ENCODE results near the gene WDR70.
"Not testable (repeated sequence)": the region's sequence is repeated elsewhere in the genome, so short reads cannot be mapped to it uniquely, and the experiment has no call there.

Gene WDR70

DNA sequence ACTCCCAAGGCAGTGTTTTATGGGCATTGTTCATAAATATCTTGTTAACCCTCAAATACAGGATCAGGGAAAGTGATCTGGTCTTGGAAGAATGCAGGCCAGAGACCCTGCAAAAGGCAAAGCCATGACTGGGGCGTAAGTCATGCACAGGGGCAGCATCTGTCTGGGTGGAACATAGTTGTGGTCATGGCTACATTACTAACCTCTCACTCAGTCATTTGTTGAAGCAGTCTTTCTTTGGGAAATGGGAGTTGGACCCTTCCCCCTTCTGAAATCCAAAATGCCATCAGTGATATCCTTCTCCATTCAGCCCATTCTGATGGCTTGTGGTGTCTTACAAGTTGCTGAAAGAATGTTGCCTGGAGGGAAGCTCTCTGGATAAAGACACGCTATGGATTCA, 392.6 kb downstream of the WDR70 start:
- DNase-seq, result no peak

DNA sequence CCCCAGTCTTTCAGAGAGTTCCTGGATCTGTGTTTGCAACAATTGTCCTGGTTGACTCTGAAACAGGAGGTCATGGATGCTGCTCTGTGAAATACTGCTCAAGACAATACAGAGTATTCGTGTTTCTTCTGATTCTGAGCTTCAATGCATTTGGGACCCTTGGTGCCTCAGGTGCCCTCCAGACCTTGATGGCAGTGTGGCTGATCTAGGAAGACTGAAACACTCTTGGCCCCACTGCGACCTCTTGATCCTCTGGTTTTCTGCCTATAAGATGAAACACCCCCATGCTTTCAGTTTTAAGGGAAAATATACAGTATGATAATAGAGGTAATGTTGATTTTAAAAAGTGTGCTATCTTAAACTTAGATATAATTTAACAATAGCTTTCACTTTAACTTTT, 393.1 kb downstream of the WDR70 start:
- DNase-seq, result no peak

DNA sequence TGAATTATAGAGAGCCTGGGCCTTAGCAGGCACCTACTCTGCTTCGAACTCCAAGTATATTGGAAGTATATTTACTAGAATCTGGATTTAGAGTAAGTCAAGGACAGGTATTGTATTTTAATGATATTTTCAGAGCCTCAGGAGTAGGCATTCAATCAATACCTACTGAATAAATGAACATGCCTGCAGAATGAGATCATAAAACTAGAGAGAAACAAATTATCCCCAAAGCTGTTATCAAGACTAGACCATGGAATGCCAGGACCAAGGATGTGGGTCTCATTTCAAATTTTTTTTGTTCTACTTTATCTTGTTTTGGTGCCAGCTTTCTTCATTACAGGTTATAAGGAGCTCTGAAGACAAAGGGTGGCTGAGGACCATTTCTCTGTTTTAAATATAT, 394.7 kb downstream of the WDR70 start:
- DNase-seq, result no peak

DNA sequence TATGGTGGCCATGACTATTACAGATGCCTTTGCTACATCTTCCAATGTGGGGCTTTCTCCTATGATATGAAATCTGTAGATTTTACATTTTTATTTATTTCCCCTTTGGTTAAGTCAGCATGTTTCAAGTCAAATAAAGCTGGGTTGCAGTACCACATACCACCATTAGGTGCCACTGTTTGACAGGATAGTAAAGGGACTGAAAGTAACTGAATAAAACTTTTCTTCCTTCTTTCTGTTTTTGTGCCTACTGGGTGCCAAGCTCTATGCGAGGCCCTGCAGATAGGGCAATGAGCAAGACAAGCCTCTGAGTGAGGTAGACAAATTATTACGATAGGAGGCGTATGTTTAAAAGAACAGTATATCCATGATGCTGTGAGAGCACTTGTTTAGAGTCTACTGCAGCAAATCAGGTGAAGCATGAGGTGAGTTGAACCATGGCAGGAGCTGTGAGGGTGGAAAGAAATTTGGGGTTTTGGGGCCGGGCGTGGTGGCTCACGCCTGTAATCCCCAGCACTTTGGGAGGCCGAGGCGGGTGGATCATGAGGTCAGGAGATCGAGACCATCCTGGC, 395.9 kb downstream of the WDR70 start:
- no peak for DNase-seq

DNA sequence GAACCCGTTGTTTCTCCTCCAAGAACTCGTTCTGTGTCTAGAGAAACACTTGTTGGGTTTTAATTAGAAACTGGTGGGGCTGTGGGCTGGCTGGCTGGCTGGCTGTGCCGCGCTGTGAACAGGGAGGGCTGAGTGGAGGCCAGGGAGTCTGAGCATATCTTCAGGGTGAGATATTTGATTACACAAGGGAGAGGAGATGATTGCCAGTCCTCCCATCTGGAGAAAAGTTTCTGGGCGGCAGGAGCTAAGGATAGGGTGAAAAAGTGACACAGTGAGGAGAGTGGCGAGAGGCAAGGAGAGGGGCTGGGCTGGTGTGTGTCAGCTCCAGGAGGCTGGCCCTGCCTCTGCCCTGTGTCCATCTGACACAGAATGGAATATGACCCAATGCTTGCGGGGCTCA, 397.7 kb downstream of the WDR70 start:
- no peak for DNase-seq

DNA sequence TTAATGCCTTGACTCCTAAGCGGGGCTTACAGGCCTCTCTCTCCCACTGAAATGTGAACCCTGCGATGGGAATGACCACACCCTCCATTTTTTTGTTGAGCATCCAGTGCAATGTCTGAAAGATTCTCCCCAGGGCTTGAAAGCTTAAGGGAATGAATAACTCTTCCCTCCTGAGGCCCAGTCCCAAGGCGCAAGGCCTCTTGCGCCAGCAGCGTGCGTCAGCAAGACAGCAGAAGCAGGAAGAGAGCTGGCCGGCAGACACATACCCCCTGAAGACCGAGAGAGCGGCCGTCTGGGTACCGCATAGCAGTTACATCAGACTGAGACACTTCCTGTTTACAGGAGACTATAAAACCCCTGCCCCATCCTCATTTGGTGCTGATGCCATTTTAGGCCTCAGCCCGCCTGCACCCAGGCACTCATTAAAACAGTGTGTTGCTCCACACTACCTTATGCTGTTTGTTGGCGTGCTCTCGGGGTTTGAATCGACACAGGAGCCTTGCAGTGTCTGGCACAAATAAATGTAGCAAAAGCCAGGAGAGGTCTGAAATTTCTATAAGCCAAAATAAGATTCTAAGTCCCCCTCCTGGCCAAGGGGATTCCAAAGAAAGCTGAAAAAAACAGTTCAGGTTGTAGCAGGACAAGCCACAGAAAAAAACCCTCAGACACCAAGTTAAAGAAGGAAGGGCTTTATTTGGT, 398.5 kb downstream of the WDR70 start:
- no peak for DNase-seq

DNA sequence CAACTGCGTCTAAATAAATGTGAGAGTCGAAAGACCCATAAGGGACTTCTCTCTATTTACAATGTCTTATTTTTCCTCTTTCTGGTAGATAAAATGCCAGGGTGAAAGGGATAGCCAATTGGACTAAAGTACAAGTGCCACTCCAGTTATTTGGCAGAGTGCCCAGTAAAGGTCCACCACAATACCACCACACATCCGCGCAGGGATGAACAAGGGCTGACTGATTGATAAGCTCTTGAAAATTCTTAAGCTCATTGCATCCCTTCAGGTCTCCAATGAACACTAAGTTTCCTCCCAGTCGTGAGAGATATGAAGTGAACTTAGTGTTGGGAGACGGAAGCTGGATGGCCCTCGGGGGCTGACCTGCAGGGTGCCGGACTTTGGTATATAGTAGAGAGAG, 402.3 kb downstream of the WDR70 start:
- DNase-seq, result not testable (repeated sequence)

DNA sequence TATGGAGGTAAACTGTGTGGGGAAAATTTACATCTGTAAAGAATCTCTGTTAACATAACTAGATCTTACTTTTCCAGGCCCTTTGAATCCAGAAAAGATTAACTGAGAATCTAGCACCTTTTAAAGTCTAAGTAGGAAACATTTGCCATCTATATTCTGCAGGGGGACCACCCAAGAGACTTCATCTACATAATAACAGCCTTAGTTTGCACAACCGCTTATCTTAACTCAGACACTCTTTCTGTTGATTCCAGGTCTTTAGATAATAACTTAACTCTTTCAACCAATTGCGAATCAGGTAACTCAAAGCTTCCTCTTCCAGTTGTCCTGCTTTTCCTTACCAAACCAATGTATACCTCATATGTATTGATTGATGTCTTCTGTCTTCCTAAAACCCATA, 407.3 kb downstream of the WDR70 start:
- DNase-seq, result no peak

DNA sequence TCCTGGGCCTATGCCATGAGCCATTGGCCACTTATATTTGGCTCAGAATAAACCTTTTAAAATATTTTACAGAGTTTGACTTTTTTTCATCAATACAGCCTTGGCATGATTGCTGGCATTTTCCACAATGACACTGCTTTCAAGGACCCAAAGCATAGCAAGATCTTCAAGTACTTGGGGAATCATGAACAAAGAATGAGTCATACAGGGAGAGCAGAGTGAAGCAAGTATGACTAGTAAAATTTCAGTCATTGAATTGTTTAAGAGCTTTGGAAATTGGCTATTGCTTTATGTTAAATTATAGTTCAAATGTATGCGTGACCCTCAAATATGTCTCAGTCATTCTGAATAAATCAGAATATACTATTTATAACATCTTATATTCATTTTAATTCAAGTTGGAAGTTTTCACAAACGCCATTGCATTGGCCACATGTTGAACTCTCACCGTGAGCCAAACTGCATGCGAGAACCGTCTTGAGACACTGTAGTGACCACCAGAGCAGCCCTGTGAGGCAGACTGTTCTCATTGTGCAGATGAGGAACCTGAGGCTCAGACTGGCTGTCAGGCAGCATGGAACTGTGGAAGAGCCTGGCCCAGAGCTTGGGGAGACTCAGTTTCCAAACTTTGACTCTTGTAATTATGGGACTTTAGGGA, 407.9 kb downstream of the WDR70 start:
- DNase-seq, result no peak

DNA sequence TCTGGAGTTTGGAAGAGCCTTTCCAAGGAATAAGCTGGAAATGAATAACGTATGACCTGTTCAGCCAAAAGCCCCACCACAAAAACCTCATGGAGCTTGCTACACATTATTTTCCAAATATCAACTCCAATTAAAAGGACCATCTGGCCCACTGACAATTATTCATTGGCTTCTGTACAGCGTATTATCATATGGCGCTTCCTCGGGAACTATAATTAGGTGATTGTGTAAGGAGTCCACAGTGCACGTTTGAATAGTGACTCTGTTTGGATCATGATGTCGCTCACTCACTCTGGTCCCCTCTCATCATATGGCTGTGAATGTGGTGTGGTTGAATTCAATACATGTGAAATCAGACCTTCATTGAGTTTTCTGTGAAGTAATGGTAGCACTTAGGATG, 408.6 kb downstream of the WDR70 start:
- no peak for DNase-seq

DNA sequence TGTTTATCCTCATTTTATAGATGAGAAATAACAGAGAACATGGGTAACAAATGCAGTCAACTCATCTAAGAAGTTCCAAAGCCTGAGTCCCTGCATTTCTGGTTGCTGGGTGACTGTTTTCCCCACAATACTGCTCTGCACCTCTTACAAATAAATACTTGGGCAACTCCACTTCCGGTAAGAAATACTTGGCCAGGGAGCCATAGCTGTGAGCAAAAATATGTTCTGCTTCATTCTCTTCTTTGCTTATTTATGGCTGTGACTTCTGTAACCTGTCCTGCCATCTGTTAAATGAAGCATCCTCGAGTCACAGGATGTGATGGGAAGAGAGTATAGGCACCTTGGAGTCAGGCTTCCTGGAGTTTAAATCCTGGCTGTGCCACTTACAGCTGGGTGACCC, 410.9 kb downstream of the WDR70 start:
- no peak for DNase-seq

DNA sequence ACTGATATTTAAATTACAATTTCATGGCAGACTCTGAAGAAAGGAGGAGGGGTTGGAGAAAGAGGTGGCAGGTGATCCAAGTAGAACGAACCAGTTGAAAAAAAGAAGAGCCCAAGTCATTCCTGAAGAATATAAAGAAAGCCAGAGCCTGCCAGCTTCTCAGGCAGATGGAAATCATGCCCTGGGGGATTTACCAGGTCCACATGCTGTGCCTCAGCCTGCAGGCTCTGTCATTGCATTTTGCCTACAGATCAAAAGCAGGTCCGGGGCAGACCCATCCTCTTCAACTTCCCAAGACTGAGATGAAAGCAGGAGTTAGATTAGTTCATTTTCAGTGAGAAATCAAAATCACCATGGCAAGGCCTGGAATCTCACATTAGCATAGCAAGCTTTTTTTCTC, 412.2 kb downstream of the WDR70 start:
- no peak for DNase-seq

DNA sequence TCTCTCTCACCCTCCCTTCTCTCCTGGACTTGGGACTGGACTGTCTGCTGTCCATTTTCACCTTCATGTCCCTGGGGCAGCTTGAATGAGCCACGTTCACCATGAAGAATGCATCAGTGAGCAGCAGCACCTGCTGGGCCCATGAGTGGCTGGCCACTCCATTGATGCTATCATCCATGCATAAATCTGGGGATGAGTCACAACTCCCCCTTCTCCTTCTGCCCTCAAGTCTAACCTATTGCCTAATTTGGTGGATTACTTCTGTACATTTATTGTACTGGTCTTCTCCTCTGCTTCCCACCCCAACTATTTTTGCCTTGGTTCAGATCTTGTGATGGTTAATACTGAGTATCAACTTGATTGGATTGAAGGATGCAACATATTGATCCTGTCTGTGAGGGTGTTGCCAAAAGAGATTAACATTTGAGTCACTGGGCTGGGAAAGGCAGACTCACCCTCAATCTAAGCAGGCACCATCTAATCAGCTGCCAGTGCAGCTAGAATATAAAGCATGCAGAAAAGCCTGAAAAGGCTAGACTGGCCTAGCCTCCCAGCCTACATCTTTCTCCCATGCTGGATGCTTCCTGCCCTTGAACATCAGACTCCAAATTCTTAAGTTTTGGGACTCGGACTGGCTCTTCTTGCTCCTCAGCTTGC, 414.0 kb downstream of the WDR70 start:
- DNase-seq, result no peak

DNA sequence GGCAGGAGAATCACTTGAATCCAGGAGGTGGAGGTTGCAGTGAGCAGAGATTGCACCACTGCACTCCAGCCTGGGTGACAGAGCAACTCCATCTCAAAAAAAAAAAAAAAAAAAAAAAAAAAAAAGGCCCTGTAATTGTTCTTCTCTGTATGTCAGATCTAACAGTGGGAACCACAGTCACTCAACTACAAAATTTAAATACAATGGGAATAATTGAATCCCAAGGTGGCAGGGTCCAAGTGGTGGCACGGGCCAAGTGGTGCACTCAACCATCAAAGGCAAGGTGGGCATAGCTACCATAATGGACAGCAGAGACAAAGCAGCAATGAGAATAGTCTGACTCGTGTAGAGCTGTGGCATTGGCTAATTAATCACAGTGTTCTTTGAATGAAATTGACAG, 416.2 kb downstream of the WDR70 start:
- not testable (repeated sequence) for DNase-seq

DNA sequence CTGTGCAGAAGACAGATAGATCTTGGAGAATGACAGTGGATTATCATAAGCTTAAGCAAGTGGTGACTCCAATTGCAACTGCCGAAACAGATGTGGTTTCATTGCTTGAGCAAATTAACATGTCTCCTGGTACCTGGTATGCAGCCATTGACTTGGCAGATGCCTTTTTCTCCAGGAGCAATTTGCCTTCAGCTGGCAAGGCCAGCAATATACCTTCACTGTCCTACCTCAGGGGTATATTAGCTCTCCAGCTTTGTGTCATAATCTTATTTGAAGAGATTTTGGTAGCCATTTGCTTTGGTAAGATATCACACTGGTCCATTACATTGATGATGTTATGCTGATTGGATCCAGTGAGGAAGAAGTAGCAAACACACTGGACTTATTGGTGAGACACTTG, 417.3 kb downstream of the WDR70 start:
- not testable (repeated sequence) for DNase-seq

DNA sequence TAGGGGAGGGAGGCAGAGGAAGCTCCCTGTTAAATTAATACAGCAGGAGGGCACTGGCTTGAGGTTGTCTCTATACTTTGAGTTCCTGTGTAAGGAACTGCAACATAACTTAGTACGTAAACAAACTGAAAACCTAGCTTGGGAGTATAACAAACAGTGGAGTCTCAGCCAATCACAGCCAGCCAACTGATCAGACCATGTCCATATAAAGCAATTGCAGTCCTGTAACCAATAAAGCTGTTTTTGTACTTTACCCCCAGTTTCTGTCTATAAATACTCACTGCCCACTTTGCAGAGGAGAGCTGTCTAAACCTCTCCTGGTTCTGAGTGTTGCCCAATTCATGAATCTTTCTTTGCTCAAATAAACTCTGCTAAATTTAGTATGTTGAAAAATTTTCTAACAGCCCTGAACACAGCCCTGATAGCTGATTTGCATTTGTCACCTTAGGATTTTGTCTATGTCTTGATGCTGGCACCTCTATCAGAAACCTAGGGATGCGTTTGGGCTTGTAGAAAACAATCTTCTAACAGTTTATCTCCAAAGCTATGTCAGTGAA, 420.8 kb downstream of the WDR70 start:
- no peak for DNase-seq

DNA sequence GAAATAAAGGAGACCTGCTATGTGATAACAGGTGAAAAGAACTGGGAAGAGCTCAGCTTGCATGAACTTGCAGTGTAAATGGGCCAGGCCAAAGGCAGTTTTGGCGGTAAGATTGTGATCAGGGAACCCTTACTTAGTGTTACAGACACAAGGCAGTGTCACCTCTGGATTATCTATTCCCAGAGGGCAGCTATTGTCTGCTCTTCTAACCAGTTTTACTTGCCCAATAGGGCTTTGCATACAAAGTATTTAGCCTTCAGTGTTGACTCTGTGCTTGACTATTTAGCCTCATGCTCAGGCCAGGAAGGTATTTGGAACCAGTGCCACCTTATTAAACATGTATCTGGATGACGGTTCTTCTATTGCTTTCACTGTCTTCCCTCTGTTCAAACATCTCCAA, 422.4 kb downstream of the WDR70 start:
- DNase-seq, result no peak

Measured in CD4-positive, alpha-beta T cell treated with Interleukin-4 for 4 hours (primary cell).